Suprapubic skin (tissue), 4 donors: ENCODE data around the gene SMCO1. TPM values are rescaled to one million over a fixed set of nuclear protein-coding genes. Genes with fewer than 3 reads are reported as not detected.

Experiments used
- DNase-seq, 2 donors: peaks; one replicate each; pipeline ENCODE4 v3.0.0-alpha.2; 2019; ENCODE audit warnings: low spot score in 2 of 2
- H3K27ac ChIP-seq: fragments of 200-600 bp; sonication (generic); one replicate; pipeline ENCODE4 v1.5.1; 2019
- H3K27me3 ChIP-seq: fragments of 200-600 bp; sonication (generic); one replicate; pipeline ENCODE4 v1.5.1; 2019
- H3K36me3 ChIP-seq: fragments of 200-600 bp; sonication (generic); one replicate; pipeline ENCODE4 v1.5.1; 2019
- H3K4me1 ChIP-seq: fragments of 200-600 bp; sonication (generic); one replicate; pipeline ENCODE4 v1.5.1; 2019
- H3K4me3 ChIP-seq: fragments of 200-600 bp; sonication (generic); one replicate; pipeline ENCODE4 v1.5.1; 2019; ENCODE audit warnings: mild to moderate bottlenecking
- H3K9me3 ChIP-seq: fragments of 200-600 bp; sonication (generic); one replicate; pipeline ENCODE4 v1.5.1; 2019
- CTCF ChIP-seq, 2 donors: fragments of 200-600 bp in 1 of 2; fragments of 450-650 bp in 1 of 2; sonication (generic) in 1 of 2; IDR thresholded peaks; one replicate each; pipeline ENCODE4 v1.5.1; 2016 to 2019; ENCODE audit warnings: antibody characterized with exemption in 2 of 2, mild to moderate bottlenecking in 1 of 2, moderate library complexity in 1 of 2
- EP300 ChIP-seq: sonication (generic); formaldehyde crosslinking; IDR thresholded peaks from one replicate; pipeline ENCODE4 v1.6.1; 2017; ENCODE audit warnings: antibody characterized with exemption
- POLR2A ChIP-seq, 2 donors: fragments of 450-650 bp; IDR thresholded peaks; one replicate each; pipeline ENCODE4 v1.6.1; 2017; ENCODE audit warnings: antibody characterized with exemption in 2 of 2, mild to moderate bottlenecking in 2 of 2, moderate library complexity in 2 of 2
- POLR2AphosphoS5 ChIP-seq, 3 donors: sonication (generic); formaldehyde crosslinking; IDR thresholded peaks; one replicate each; pipeline ENCODE4 v1.6.1; 2017; ENCODE audit warnings: antibody characterized with exemption in 3 of 3
- WGBS: methylation state at CpG from one replicate; pipeline ENCODE4 v1.1.5; 2018; 5-methylcytosine and 5-hydroxymethylcytosine counted together
- total RNA-seq, 4 donors: library from RNA; depleted of rRNA; stranded (reverse); fragments of >200 nt; gene quantifications; one replicate each; pipeline ENCODE4 v1.1.0, GENCODE V29; 2016

The SMCO1 gene
- not detected for total RNA-seq

GRCh38 chr3:196514913-196515621, at the start of gene SMCO1:
Gene SMCO1, minus strand, starts transcription at chr3:196515346. Its CDS starts 137 bp downstream, at chr3:196515209.
- Histone ChIP-seq H3K36me3 (no peaks in the 10 kb centered on the region), H3K27me3 (no peaks in the 10 kb centered on the region), H3K4me1 (no peaks in the 10 kb centered on the region), H3K9me3 (peaks cover 3% of the 10 kb centered on the region), H3K4me3 (no peak within 1 kb of the TSS), H3K27ac (no peak within 1 kb of the TSS)
- no peak for DNase-seq
- WGBS: 89% methylated on average over 10 of the region's 10 CpGs
- TF ChIP-seq CTCF (IDR thresholded peaks at IDR 0.05) (no peak), POLR2AphosphoS5 (IDR thresholded peaks at IDR 0.05) (no peak), EP300 (no peak), POLR2A (IDR thresholded peaks at IDR 0.05) (no peak)

- Histone ChIP-seq H3K4me1 (peaks cover 13% of the 10 kb centered on the region), H3K27ac (no peak overlapping the region), H3K9me3 (no peaks in the 10 kb centered on the region), H3K4me3 (no peak overlapping the region), H3K36me3 (peaks cover 11% of the 10 kb centered on the region), H3K27me3 (no peaks in the 10 kb centered on the region)
- whole genome bisulfite sequencing: 82% methylated on average over 9 of the region's 9 CpGs
- TF ChIP-seq POLR2A (IDR thresholded peaks at IDR 0.05): no peak
- no peak for TF ChIP-seq POLR2AphosphoS5 (IDR thresholded peaks at IDR 0.05)
- no peak for TF ChIP-seq CTCF (IDR thresholded peaks at IDR 0.05)
- DNase-seq: no peak
These were observed 48.6 kb upstream of the SMCO1 start for GRCh38 chr3:196563721-196564225.

- Histone ChIP-seq H3K27ac (no peak overlapping the region), H3K27me3 (no peaks in the 10 kb centered on the region), H3K4me1 (no peaks in the 10 kb centered on the region), H3K4me3 (no peak overlapping the region), H3K36me3 (peaks cover 11% of the 10 kb centered on the region), H3K9me3 (no peaks in the 10 kb centered on the region)
- DNase-seq: no peak
- 62% methylated on average over 3 of the region's 3 CpGs for WGBS
- no peak for TF ChIP-seq POLR2AphosphoS5 (IDR thresholded peaks at IDR 0.05)
- no peak for TF ChIP-seq CTCF (IDR thresholded peaks at IDR 0.05)
- no peak for TF ChIP-seq EP300
- no peak for TF ChIP-seq POLR2A (IDR thresholded peaks at IDR 0.05)
These were observed 44.7 kb upstream of the SMCO1 start for GRCh38 chr3:196559826-196560225.

GRCh38 chr3:196558476-196558875, 43.3 kb upstream of the SMCO1 start:
- no peak overlapping the region for H3K4me3 ChIP-seq
- H3K9me3 ChIP-seq: no peaks in the 10 kb centered on the region
- peaks cover 17% of the 10 kb centered on the region for H3K36me3 ChIP-seq
- DNase-seq: no peak
- H3K27ac ChIP-seq: no peak overlapping the region
- no peaks in the 10 kb centered on the region for H3K4me1 ChIP-seq
- TF ChIP-seq CTCF (IDR thresholded peaks at IDR 0.05) (no peak), POLR2A (IDR thresholded peaks at IDR 0.05) (no peak), EP300 (no peak), POLR2AphosphoS5 (IDR thresholded peaks at IDR 0.05) (no peak)
- no peaks in the 10 kb centered on the region for H3K27me3 ChIP-seq

GRCh38 chr3:196557236-196557635, 42.1 kb upstream of the SMCO1 start:
- no peak for DNase-seq
- no peak overlapping the region for H3K27ac ChIP-seq
- H3K27me3 ChIP-seq: no peaks in the 10 kb centered on the region
- H3K36me3 ChIP-seq: peaks cover 17% of the 10 kb centered on the region
- WGBS: 84% methylated on average over 5 of the region's 5 CpGs
- TF ChIP-seq POLR2A (IDR thresholded peaks at IDR 0.05) (no peak), EP300 (no peak), CTCF (IDR thresholded peaks at IDR 0.05) (no peak), POLR2AphosphoS5 (IDR thresholded peaks at IDR 0.05) (no peak)
- H3K9me3 ChIP-seq: no peaks in the 10 kb centered on the region
- H3K4me3 ChIP-seq: no peak overlapping the region
- no peaks in the 10 kb centered on the region for H3K4me1 ChIP-seq
